H1 (cell line): ENCODE data around the gene ST8SIA2. TPM values are rescaled to one million over a fixed set of nuclear protein-coding genes. Genes with fewer than 3 reads are reported as not detected.

Source experiments
- CTCF ChIA-PET: fragments of 300-600 bp; sonication (Branson Sonifier 250); formaldehyde crosslinking; loops from one replicate; lab custom pipeline; 2021; ENCODE audit not compliant: partially characterized antibody; lab: Charles Lee
- POLR2A ChIA-PET: fragments of 300-600 bp; sonication (Branson Sonifier 250); formaldehyde crosslinking; loops from one replicate; lab custom pipeline; 2021; ENCODE audit warnings: inconsistent platforms; ENCODE audit not compliant: partially characterized antibody; lab: Charles Lee
- DNase-seq, 2 experiments: peaks; one replicate each; pipeline versions ENCODE4 v3.0.0 to v3.0.0-alpha.2; 2010 to 2022; ENCODE audit warnings: low spot score in 2 of 2, low read depth in 1 of 2, mixed read lengths in 1 of 2
- FAIRE-seq: peaks from 2 replicates; lab custom pipeline; 2011; peaks lifted over from hg19 to GRCh38; lab: Jason Lieb, UNC
- H2AFZ ChIP-seq: 2 replicates; pipeline ENCODE4 v1.8.1; 2012; ENCODE audit warnings: low read length, inconsistent platforms
- H2AK5ac ChIP-seq: 2 replicates; pipeline ENCODE4 v1.6.1; 2013; ENCODE audit warnings: low read depth, low read length
- H2BK120ac ChIP-seq: replicated peaks from 2 replicates; pipeline ENCODE3; 2013; ENCODE audit warnings: low read depth, low read length, inconsistent platforms
- H2BK12ac ChIP-seq: 2 replicates; pipeline ENCODE4 v1.6.1; 2013; ENCODE audit warnings: low read depth, low read length
- H2BK15ac ChIP-seq: 2 replicates; pipeline ENCODE4 v1.6.1; 2013; ENCODE audit warnings: low read length
- H2BK20ac ChIP-seq: 2 replicates; pipeline ENCODE4 v1.6.1; 2013; ENCODE audit warnings: low read length
- H2BK5ac ChIP-seq: 2 replicates; pipeline ENCODE4 v1.6.1; 2013; ENCODE audit warnings: low read depth, low read length
- H3K14ac ChIP-seq: 2 replicates; pipeline ENCODE4 v1.6.1; 2013; ENCODE audit warnings: inconsistent platforms; ENCODE audit not compliant: insufficient read length
- H3K18ac ChIP-seq: 2 replicates; pipeline ENCODE4 v1.6.1; 2013; ENCODE audit warnings: low read length; ENCODE audit errors: extremely low read depth
- H3K23ac ChIP-seq: 2 replicates; pipeline ENCODE4 v1.6.1; 2013; ENCODE audit warnings: inconsistent platforms; ENCODE audit not compliant: insufficient read length
- H3K23me2 ChIP-seq: 2 replicates; pipeline ENCODE4 v1.6.1; 2013; ENCODE audit warnings: low read depth, low read length
- H3K27ac ChIP-seq: 2 replicates; pipeline ENCODE4 v1.6.1; 2011; ENCODE audit warnings: low read depth, low read length, inconsistent platforms
- H3K27me3 ChIP-seq, 4 experiments: replicated peaks in 1 of 4; 1 replicate in 1 of 4; 2 replicates in 3 of 4; pipeline versions ENCODE4 v1.6.1 to v1.8.1; 2011 to 2013; ENCODE audit warnings: low read length in 3 of 4, mild to moderate bottlenecking in 3 of 4, inconsistent platforms in 2 of 4, mixed read lengths in 2 of 4, moderate library complexity in 1 of 4; ENCODE audit not compliant: control insufficient read depth in 3 of 4, insufficient read depth in 3 of 4; ENCODE audit errors: extremely low read depth in 1 of 4
- H3K36me3 ChIP-seq, 4 experiments: 2 replicates each; pipeline versions ENCODE4 v1.6.1 to v1.8.1; 2011 to 2013; ENCODE audit warnings: mild to moderate bottlenecking in 4 of 4, low read length in 3 of 4, moderate library complexity in 2 of 4, control low read depth in 1 of 4, inconsistent platforms in 1 of 4; ENCODE audit not compliant: insufficient read depth in 4 of 4, control insufficient read depth in 2 of 4
- H3K4ac ChIP-seq: replicated peaks from 2 replicates; pipeline ENCODE3; 2013; ENCODE audit warnings: low read length, low read depth, mixed read lengths, inconsistent platforms; ENCODE audit not compliant: insufficient read length
- H3K4me1 ChIP-seq, 4 experiments: replicated peaks in 1 of 4; 1 replicate in 1 of 4; 2 replicates in 3 of 4; pipeline versions ENCODE4 v1.6.1 to v1.8.1; 2011 to 2013; ENCODE audit warnings: low read length in 3 of 4, inconsistent platforms in 2 of 4, mixed read lengths in 1 of 4; ENCODE audit not compliant: insufficient read depth in 4 of 4, control insufficient read depth in 3 of 4
- H3K4me2 ChIP-seq, 2 experiments: 2 replicates each; pipeline versions ENCODE4 v1.6.1 to v1.8.1; 2011 to 2013; ENCODE audit warnings: low read depth in 2 of 2, low read length in 2 of 2, control low read depth in 1 of 2, inconsistent platforms in 1 of 2, mild to moderate bottlenecking in 1 of 2; ENCODE audit not compliant: insufficient read depth in 1 of 2
- H3K4me3 ChIP-seq, 4 experiments: fragments of 200-600, 300-600 bp in 1 of 4; sonication (generic), shearing (Covaris generic), sonication (Bioruptor Twin) in 1 of 4; 2 replicates each; pipeline versions ENCODE4 v1.5.1 to v1.8.1; 2011 to 2016; ENCODE audit warnings: low read length in 4 of 4, low read depth in 3 of 4, control low read depth in 2 of 4, inconsistent platforms in 2 of 4, mild to moderate bottlenecking in 2 of 4, mixed read lengths in 1 of 4, moderate library complexity in 1 of 4; ENCODE audit not compliant: insufficient read depth in 2 of 4; ENCODE audit errors: extremely low read depth in 1 of 4
- H3K56ac ChIP-seq: replicated peaks from 2 replicates; pipeline ENCODE3; 2013; ENCODE audit warnings: low read depth, mild to moderate bottlenecking, mixed read lengths, low read length, inconsistent platforms; ENCODE audit not compliant: insufficient read length
- H3K79me1 ChIP-seq: 2 replicates; pipeline ENCODE4 v1.6.1; 2013; ENCODE audit warnings: low read depth, low read length, control low read depth
- H3K79me2 ChIP-seq, 2 experiments: 2 replicates each; pipeline versions ENCODE4 v1.6.1 to v1.8.1; 2012 to 2013; ENCODE audit warnings: low read length in 2 of 2, mild to moderate bottlenecking in 2 of 2, inconsistent platforms in 1 of 2; ENCODE audit not compliant: insufficient read depth in 2 of 2, control insufficient read depth in 1 of 2
- H3K9ac ChIP-seq, 4 experiments: replicated peaks in 1 of 4; 1 replicate in 1 of 4; 2 replicates in 3 of 4; pipeline versions ENCODE4 v1.6.1 to v1.8.1; 2011 to 2013; ENCODE audit warnings: low read depth in 3 of 4, low read length in 3 of 4, control low read depth in 2 of 4, mild to moderate bottlenecking in 2 of 4, moderate library complexity in 2 of 4, inconsistent platforms in 1 of 4; ENCODE audit errors: extremely low read depth in 1 of 4
- H3K9me3 ChIP-seq, 2 experiments: 2 replicates each; pipeline versions ENCODE4 v1.6.1 to v1.8.1; 2012 to 2013; ENCODE audit warnings: mild to moderate bottlenecking in 2 of 2, moderate library complexity in 2 of 2, control low read depth in 1 of 2, inconsistent platforms in 1 of 2, low read depth in 1 of 2, low read length in 1 of 2, mixed read lengths in 1 of 2; ENCODE audit not compliant: insufficient read depth in 2 of 2
- H4K20me1 ChIP-seq, 2 experiments: replicated peaks in 1 of 2; 2 replicates each; pipeline versions ENCODE3 to v1.8.1; 2011 to 2013; ENCODE audit warnings: inconsistent platforms in 2 of 2, low read length in 2 of 2, mild to moderate bottlenecking in 1 of 2; ENCODE audit not compliant: insufficient read depth in 2 of 2, control insufficient read depth in 1 of 2
- H4K5ac ChIP-seq: 2 replicates; pipeline ENCODE4 v1.6.1; 2013; ENCODE audit warnings: low read length, low read depth, mixed read lengths, inconsistent platforms; ENCODE audit not compliant: insufficient read length
- H4K8ac ChIP-seq: 2 replicates; pipeline ENCODE4 v1.8.0; 2013; ENCODE audit warnings: mild to moderate bottlenecking, moderate library complexity, low read length, inconsistent platforms; ENCODE audit not compliant: insufficient read depth; ENCODE audit errors: extremely low read depth
- H4K91ac ChIP-seq: replicated peaks from 2 replicates; pipeline ENCODE3; 2013; ENCODE audit warnings: low read length, mixed read lengths, inconsistent platforms; ENCODE audit not compliant: insufficient read length
- ASH2L ChIP-seq: fragments of 200-600, 300-600 bp; sonication (generic); IDR thresholded peaks from one replicate; pipeline ENCODE4 v1.7.1; 2017; ENCODE audit warnings: low read length
- BCL11A ChIP-seq, 2 experiments: IDR thresholded peaks; one replicate each; pipeline ENCODE4 v1.6.1; 2011; ENCODE audit warnings: low read depth in 2 of 2, low read length in 2 of 2, mild to moderate bottlenecking in 2 of 2
- BRCA1 ChIP-seq: IDR thresholded peaks from 2 replicates; pipeline ENCODE4 v1.6.1; 2012; ENCODE audit warnings: low read depth, low read length, improper control_type of control experiment
- CBX8 ChIP-seq: fragments of 300-800, 300-1000 bp; sonication (generic); IDR thresholded peaks from 2 replicates; pipeline ENCODE4 v1.7.1; 2016; ENCODE audit warnings: low read depth, low read length, borderline replicate concordance
- CREB1 ChIP-seq: IDR thresholded peaks from 2 replicates; pipeline ENCODE4 v1.6.1; 2012; ENCODE audit warnings: inconsistent platforms
- CTCF ChIP-seq, 3 experiments: IDR thresholded peaks; 1 replicate in 2 of 3; 2 replicates in 1 of 3; pipeline versions ENCODE4 v1.5.1 to v1.6.1; 2011; ENCODE audit warnings: low read length in 3 of 3, mild to moderate bottlenecking in 3 of 3, inconsistent platforms in 2 of 3, low read depth in 1 of 3, moderate library complexity in 1 of 3; ENCODE audit not compliant: insufficient read depth in 1 of 3; ENCODE audit errors: control extremely low read depth in 1 of 3
- EZH2 ChIP-seq: fragments of 200-600 bp; sonication (generic); IDR thresholded peaks from 2 replicates; pipeline ENCODE4 v1.7.1; 2012; ENCODE audit warnings: low read depth, mild to moderate bottlenecking, moderate library complexity, low read length, inconsistent platforms; ENCODE audit not compliant: severe bottlenecking
- FOSL1 ChIP-seq: IDR thresholded peaks from 2 replicates; pipeline ENCODE4 v1.6.1; 2011; ENCODE audit warnings: mild to moderate bottlenecking, low read depth, low read length, moderate library complexity; ENCODE audit not compliant: insufficient read depth
- RFX5 ChIP-seq: IDR thresholded peaks from 2 replicates; pipeline ENCODE4 v1.6.1; 2011; ENCODE audit warnings: low read depth, low read length, improper control_type of control experiment, borderline replicate concordance
- YY1 ChIP-seq: IDR thresholded peaks from 2 replicates; pipeline ENCODE4 v1.6.1; 2011; ENCODE audit warnings: low read depth, mild to moderate bottlenecking, low read length
- WGBS, 2 experiments: shearing (Covaris generic) in 1 of 2; methylation state at CpG; one replicate each; pipeline versions ENCODE4 v1.1.6 to v1.1.7; 2013 to 2015; ENCODE audit warnings: low lambda C conversion rate in 2 of 2, mixed read lengths in 2 of 2, inconsistent platforms in 1 of 2, low coverage in 1 of 2, missing lambda C conversion rate in 1 of 2; ENCODE audit not compliant: insufficient replicate concordance in 2 of 2, insufficient coverage in 1 of 2, insufficient read length in 1 of 2; ENCODE audit errors: extremely low coverage in 1 of 2, missing lambda C conversion rate in 1 of 2; 5-methylcytosine and 5-hydroxymethylcytosine counted together
- polyA plus RNA-seq, 7 experiments: library from polyadenylated mRNA; depleted of rRNA in 3 of 7; stranded (reverse) in 5 of 7; unstranded in 2 of 7; fragments of >200 nt in 5 of 7; fragments of 200-250 nt in 2 of 7; gene quantifications; 1 replicate in 5 of 7; 2 replicates in 1 of 7; 4 replicates in 1 of 7; pipeline versions ENCODE4 v1.2.1 to v1.2.3, GENCODE V29; 2011 to 2013; ENCODE audit warnings: missing spikeins in 2 of 7, mixed read lengths in 2 of 7
- total RNA-seq: library from RNA; stranded (reverse); fragmentation: NEBNext Ultra II Directional; extraction: Animal tissue kit (Norgen Biotek cat#: 25700); gene quantifications from 2 replicates; pipeline ENCODE4 v1.2.1, GENCODE V29; 2021
- TF ChIP-seq, protein P1 (sequence below): IDR thresholded peaks from 2 replicates; pipeline ENCODE4 v1.6.1; 2011; ENCODE audit warnings: low read depth, mild to moderate bottlenecking, low read length; ENCODE audit not compliant: insufficient read depth

The ST8SIA2 gene
- total and polyA plus RNA-seq, 2 of the 8 experiments (the other 6 are each of a cell fraction or from before 2014, with no cell fraction given): 3.0 to 4.5 TPM

GRCh38 chr15:92480361-92480760, 86.7 kb downstream of the ST8SIA2 start:
- no peaks in the 10 kb centered on the region for H3K4me1 ChIP-seq
- no peak overlapping the region for H3K23ac ChIP-seq
- H4K20me1 ChIP-seq: no peaks in the 10 kb centered on the region
- ChIA-PET CTCF (interaction anchor here (0.6 kb wide), 1 partner anchor 1231 kb away, joined by 3 read pairs; no protein-coding TSS in a partner anchor), POLR2A (no interaction called here)
- FAIRE-seq (no peak), DNase-seq (no peak)
- H2BK120ac ChIP-seq: no peak overlapping the region
- no peak overlapping the region for H3K4me3 ChIP-seq
- H3K36me3 ChIP-seq: no peaks in the 10 kb centered on the region
- no peaks in the 10 kb centered on the region for H3K79me1 ChIP-seq
- no peak overlapping the region for H3K56ac ChIP-seq
- no peaks in the 10 kb centered on the region; the same call in 1 of the 2 replicates for H3K23me2 ChIP-seq
- H4K5ac ChIP-seq: no peak overlapping the region
- no peak overlapping the region for H4K91ac ChIP-seq
- H3K27me3 ChIP-seq: no peaks in the 10 kb centered on the region
- no peak overlapping the region for H2BK12ac ChIP-seq
- H2BK5ac ChIP-seq: no peak overlapping the region
- no peak overlapping the region for H3K27ac ChIP-seq
- no peak overlapping the region for H4K8ac ChIP-seq
- H3K9me3 ChIP-seq: no peaks in the 10 kb centered on the region
- no peak overlapping the region for H3K18ac ChIP-seq
- no peak overlapping the region for H2BK20ac ChIP-seq
- no peak overlapping the region for H2AK5ac ChIP-seq
- H3K4me2 ChIP-seq: no peak overlapping the region
- H2AFZ ChIP-seq: no peak overlapping the region
- H2BK15ac ChIP-seq: no peak overlapping the region
- WGBS, 2 experiments: 87% methylated on average over 4 of the region's 4 CpGs; no CpG with 5 or more reads in 1 of the 2 experiments
- no peak overlapping the region for H3K14ac ChIP-seq
- no peak overlapping the region for H3K9ac ChIP-seq
- H3K4ac ChIP-seq: no peak overlapping the region
- H3K79me2 ChIP-seq: no peaks in the 10 kb centered on the region
- TF ChIP-seq EZH2 (no peak), CTCF (IDR thresholded peaks at IDR 0.05; ENCODE audit: control extremely low read depth in 1 of 3, insufficient read depth in 1 of 3, low read depth in 1 of 3, low read length in 3 of 3) (no peak), YY1 (no peak), BCL11A (IDR thresholded peaks at IDR 0.05; ENCODE audit: low read depth in 2 of 2, low read length in 2 of 2) (no peak), FOSL1 (no peak), CREB1 (no peak), CBX8 (no peak), ASH2L (no peak), BRCA1 (no peak), RFX5 (no peak)
- TF ChIP-seq, protein P1, sequence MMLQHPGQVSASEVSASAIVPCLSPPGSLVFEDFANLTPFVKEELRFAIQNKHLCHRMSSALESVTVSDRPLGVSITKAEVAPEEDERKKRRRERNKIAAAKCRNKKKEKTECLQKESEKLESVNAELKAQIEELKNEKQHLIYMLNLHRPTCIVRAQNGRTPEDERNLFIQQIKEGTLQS: no peak
